ENCODE measurements around the gene GRAP2. TPM values are rescaled to one million over a fixed set of nuclear protein-coding genes. Genes with fewer than 3 reads are reported as not detected.

GRAP2 gene
- total and polyA plus RNA-seq, 2 donors (not counting 3 experiments of a cell fraction or from before 2014, with no cell fraction given) = 0.04 TPM; not detected in 1

DNA sequence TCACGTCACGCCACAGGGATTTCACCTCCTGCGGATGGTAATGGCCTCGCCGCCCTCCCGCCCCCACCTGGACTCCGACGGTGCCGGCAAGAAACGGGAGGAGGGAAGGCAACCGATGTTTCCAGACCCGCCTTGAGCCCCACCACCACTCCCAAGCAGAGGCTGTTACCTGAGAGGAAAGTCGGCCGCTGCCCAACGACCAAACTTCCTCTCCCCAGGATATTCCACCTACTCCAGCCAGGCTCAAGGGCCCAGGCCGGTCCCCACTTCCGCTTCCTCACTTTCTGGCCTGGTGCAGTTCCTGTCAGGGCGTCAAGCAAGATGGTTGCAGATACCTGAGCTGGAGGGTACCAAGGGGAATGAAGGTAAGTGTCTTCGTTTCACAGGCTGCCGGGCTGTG, 7.4 kb upstream of the GRAP2 start, which contains the start of gene ENTHD1:
Gene ENTHD1 (minus strand): TSS at position 235 of the 400 bp plus-strand sequence. CDS start 6,012 bp downstream, outside the sequence.
- Histone ChIP-seq H4K20me1 (replicated peaks; ENCODE audit: control insufficient read depth, extremely low read depth, insufficient read depth, low read length) (no peaks in the 10 kb centered on the region), H3K4me3 (replicated peaks in 1 of 3; ENCODE audit: insufficient read depth in 1 of 3, low read depth in 1 of 3, low read length in 3 of 3) (no peak within 1 kb of the TSS), H3K9ac (replicated peaks; ENCODE audit: extremely low read depth, insufficient read depth, low read length) (no peak within 1 kb of the TSS), H2AFZ (ENCODE audit: low read depth, low read length) (no peak within 1 kb of the TSS), H3K4me1 (ENCODE audit: control insufficient read depth, extremely low read depth, insufficient read depth, low read length) (peaks cover 2% of the 10 kb centered on the region), H3K27me3 (ENCODE audit: control insufficient read depth in 2 of 2, insufficient read depth in 2 of 2, low read length in 2 of 2) (peaks cover 2 to 7% of the 10 kb centered on the region in 2 experiments), H3K9me3 (replicated peaks; ENCODE audit: control insufficient read depth, insufficient read depth, low read length) (no peaks in the 10 kb centered on the region), H3K9me1 (replicated peaks; ENCODE audit: control insufficient read depth, extremely low read depth, insufficient read depth, low read length) (no peaks in the 10 kb centered on the region), H3K36me3 (ENCODE audit: control insufficient read depth in 2 of 2, extremely low read depth in 1 of 2, insufficient read depth in 2 of 2, low read length in 2 of 2) (no peaks in the 10 kb centered on the region), H3K4me2 (ENCODE audit: insufficient read depth, low read length) (no peak within 1 kb of the TSS), H3K27ac (ENCODE audit: insufficient read depth, low read depth, low read length) (no peak within 1 kb of the TSS), H3K79me2 (ENCODE audit: control insufficient read depth, insufficient read depth, low read length) (no peaks in the 10 kb centered on the region)
- FAIRE-seq = no peak
- POLR2A ChIA-PET = no interaction called here
- dilution Hi-C loops (cut with MboI; ENCODE audit: extremely low pct_ligation_motif_present, low sequenced_read_pairs) (no loop called here), intact Hi-C loops (cut with micrococcal nuclease) (no loop called here)
- TF ChIP-seq, protein P1, sequence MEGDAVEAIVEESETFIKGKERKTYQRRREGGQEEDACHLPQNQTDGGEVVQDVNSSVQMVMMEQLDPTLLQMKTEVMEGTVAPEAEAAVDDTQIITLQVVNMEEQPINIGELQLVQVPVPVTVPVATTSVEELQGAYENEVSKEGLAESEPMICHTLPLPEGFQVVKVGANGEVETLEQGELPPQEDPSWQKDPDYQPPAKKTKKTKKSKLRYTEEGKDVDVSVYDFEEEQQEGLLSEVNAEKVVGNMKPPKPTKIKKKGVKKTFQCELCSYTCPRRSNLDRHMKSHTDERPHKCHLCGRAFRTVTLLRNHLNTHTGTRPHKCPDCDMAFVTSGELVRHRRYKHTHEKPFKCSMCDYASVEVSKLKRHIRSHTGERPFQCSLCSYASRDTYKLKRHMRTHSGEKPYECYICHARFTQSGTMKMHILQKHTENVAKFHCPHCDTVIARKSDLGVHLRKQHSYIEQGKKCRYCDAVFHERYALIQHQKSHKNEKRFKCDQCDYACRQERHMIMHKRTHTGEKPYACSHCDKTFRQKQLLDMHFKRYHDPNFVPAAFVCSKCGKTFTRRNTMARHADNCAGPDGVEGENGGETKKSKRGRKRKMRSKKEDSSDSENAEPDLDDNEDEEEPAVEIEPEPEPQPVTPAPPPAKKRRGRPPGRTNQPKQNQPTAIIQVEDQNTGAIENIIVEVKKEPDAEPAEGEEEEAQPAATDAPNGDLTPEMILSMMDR (IDR thresholded peaks at IDR 0.05; ENCODE audit: extremely low read depth in 1 of 2, insufficient read depth in 1 of 2, low read depth in 1 of 2, low read length in 2 of 2) = no peak
- TF ChIP-seq FOS (IDR thresholded peaks at IDR 0.05; ENCODE audit: borderline replicate concordance, insufficient read depth, low read length) (no peak), POLR2AphosphoS5 (IDR thresholded peaks at IDR 0.05; ENCODE audit: insufficient read depth, low read depth, low read length) (no peak), POLR2A (IDR thresholded peaks at IDR 0.05; ENCODE audit: low read depth, low read length) (no peak)
- CTCF ChIA-PET = no interaction called here
- no TSS peak for BruUV-seq (replicated peaks)
- no peak for DNase-seq (ENCODE audit: low read depth, low spot score)

GRCh38 chr22:39894554-39895092, 6.3 kb upstream of the GRAP2 start:
- H3K4me3 ChIP-seq (replicated peaks in 1 of 3; ENCODE audit: insufficient read depth in 1 of 3, low read depth in 1 of 3, low read length in 3 of 3) = no peak overlapping the region
- H3K27me3 ChIP-seq (ENCODE audit: control insufficient read depth in 2 of 2, insufficient read depth in 2 of 2, low read length in 2 of 2) = peaks cover 4 to 7% of the 10 kb centered on the region in 2 experiments
- H3K79me2 ChIP-seq (ENCODE audit: control insufficient read depth, insufficient read depth, low read length) = no peaks in the 10 kb centered on the region
- H3K4me2 ChIP-seq (ENCODE audit: insufficient read depth, low read length) = no peak overlapping the region
- H4K20me1 ChIP-seq (replicated peaks; ENCODE audit: control insufficient read depth, extremely low read depth, insufficient read depth, low read length) = no peaks in the 10 kb centered on the region
- ChIA-PET CTCF (no interaction called here), POLR2A (no interaction called here)
- no peaks in the 10 kb centered on the region for H3K9me3 ChIP-seq (replicated peaks; ENCODE audit: control insufficient read depth, insufficient read depth, low read length)
- TF ChIP-seq POLR2AphosphoS5 (IDR thresholded peaks at IDR 0.05; ENCODE audit: insufficient read depth, low read depth, low read length) = no peak
- no peak for TF ChIP-seq POLR2A (IDR thresholded peaks at IDR 0.05; ENCODE audit: low read depth, low read length)
- TF ChIP-seq FOS (IDR thresholded peaks at IDR 0.05; ENCODE audit: borderline replicate concordance, insufficient read depth, low read length) = no peak
- no peak for TF ChIP-seq JUN (IDR thresholded peaks at IDR 0.05; ENCODE audit: borderline replicate concordance, insufficient read depth, insufficient read length, low read depth)
- no peak for TF ChIP-seq MYC (IDR thresholded peaks at IDR 0.05; ENCODE audit: low read depth, low read length)
- no peak for TF ChIP-seq GATA2 (IDR thresholded peaks at IDR 0.05; ENCODE audit: insufficient read depth, insufficient read length, low read depth, low read length)
- TF ChIP-seq MAX (IDR thresholded peaks at IDR 0.05; ENCODE audit: insufficient read depth, insufficient read length) = no peak
- H3K36me3 ChIP-seq (ENCODE audit: control insufficient read depth in 2 of 2, extremely low read depth in 1 of 2, insufficient read depth in 2 of 2, low read length in 2 of 2) = no peaks in the 10 kb centered on the region
- BruUV-seq (replicated peaks) = no TSS peak
- no peaks in the 10 kb centered on the region for H3K9me1 ChIP-seq (replicated peaks; ENCODE audit: control insufficient read depth, extremely low read depth, insufficient read depth, low read length)
- H3K9ac ChIP-seq (replicated peaks; ENCODE audit: extremely low read depth, insufficient read depth, low read length) = no peak overlapping the region
- dilution Hi-C loops (cut with MboI; ENCODE audit: extremely low pct_ligation_motif_present, low sequenced_read_pairs) = no loop called here
- peaks cover 2% of the 10 kb centered on the region for H3K4me1 ChIP-seq (ENCODE audit: control insufficient read depth, extremely low read depth, insufficient read depth, low read length)
- H2AFZ ChIP-seq (ENCODE audit: low read depth, low read length) = no peak overlapping the region
- no peak for DNase-seq (ENCODE audit: low read depth, low spot score)
- intact Hi-C loops (cut with micrococcal nuclease) = no loop called here
- FAIRE-seq = no peak
- no peak overlapping the region for H3K27ac ChIP-seq (ENCODE audit: insufficient read depth, low read depth, low read length)

All from endothelial cell of umbilical vein (primary cell).